ENCODE measurements around the gene ABCF2. TPM values are rescaled to one million over a fixed set of nuclear protein-coding genes. Genes with fewer than 3 reads are reported as not detected.
A peak's percentile ranks its signal among the peaks of the same experiment; 100 is the strongest.

ABCF2 gene
- polyA plus RNA-seq, 3 donors: 22.3 to 30.9 (median 30.8) TPM

GRCh38 chr7:151168003-151168786 lies 58.8 kb downstream of the ABCF2 start:
- DNase-seq (ENCODE audit: extremely low read depth in 1 of 11, low read depth in 9 of 11, low spot score in 4 of 11): peak in 1 of 11 donors; percentile 12

GRCh38 chr7:151167197-151167961 lies 59.6 kb downstream of the ABCF2 start, which contains the start of gene GBX1:
GBX1 (minus strand) TSS chr7:151167694; CDS start chr7:151167548, 146 bp downstream.
- peak in 5 of 11 donors; percentile 34 to 52 (median 48) for DNase-seq (ENCODE audit: extremely low read depth in 1 of 11, low read depth in 9 of 11, low spot score in 4 of 11)

- no peak for DNase-seq (ENCODE audit: extremely low read depth in 1 of 11, low read depth in 9 of 11, low spot score in 4 of 11)
Observed at GRCh38 chr7:151166629-151167196, 60.3 kb downstream of the ABCF2 start.

Other genes with a start within 250 kb of the ABCF2 start
- gene KCNH2, start 248.9 kb downstream of the ABCF2 start, polyA plus RNA-seq (ENCODE audit: insufficient read length in 3 of 3): 10 to 100 TPM; 13.6 to 21.8 (median 20.2) TPM
- 10 to 100 TPM in 2 of 3 donors, 1 to 10 TPM in 1; 7.7 to 14.4 (median 12.7) TPM for gene NOS3, start 236.2 kb downstream of the ABCF2 start, polyA plus RNA-seq (ENCODE audit: insufficient read length in 3 of 3)
- gene ATG9B, start 202.7 kb downstream of the ABCF2 start, polyA plus RNA-seq (ENCODE audit: insufficient read length in 3 of 3): 1 to 10 TPM; 2.3 to 4.6 (median 4.2) TPM
- gene ABCB8, start 198.8 kb downstream of the ABCF2 start, polyA plus RNA-seq (ENCODE audit: insufficient read length in 3 of 3): 10 to 100 TPM; 19.3 to 32.5 (median 26.9) TPM
- gene ASIC3, start 178.7 kb downstream of the ABCF2 start, polyA plus RNA-seq (ENCODE audit: insufficient read length in 3 of 3): 1 to 10 TPM; 1.3 to 2.5 (median 2.3) TPM
- 10 to 100 TPM; 14.7 to 18.9 (median 17.3) TPM for gene CDK5, start 169.3 kb downstream of the ABCF2 start, polyA plus RNA-seq (ENCODE audit: insufficient read length in 3 of 3)
- 100 to 1,000 TPM in 2 of 3 donors, 10 to 100 TPM in 1; 75.9 to 120 (median 110) TPM for gene SLC4A2, start 167.6 kb downstream of the ABCF2 start, polyA plus RNA-seq (ENCODE audit: insufficient read length in 3 of 3)
- 10 to 100 TPM; 50.6 to 75.0 (median 71.7) TPM for gene FASTK, start 146.4 kb downstream of the ABCF2 start, polyA plus RNA-seq (ENCODE audit: insufficient read length in 3 of 3)
- gene TMUB1, start 143.7 kb downstream of the ABCF2 start, polyA plus RNA-seq (ENCODE audit: insufficient read length in 3 of 3): 10 to 100 TPM; 21.6 to 36.0 (median 34.5) TPM
- gene AGAP3, start 140.7 kb downstream of the ABCF2 start, polyA plus RNA-seq (ENCODE audit: insufficient read length in 3 of 3): 10 to 100 TPM; 53.8 to 75.3 (median 72.3) TPM
- gene GBX1, start 59.5 kb downstream of the ABCF2 start, polyA plus RNA-seq (ENCODE audit: insufficient read length in 3 of 3): under 1 TPM in 1 of 3 donors, not detected in 2; 0.19 TPM
- gene ASB10, start 40.0 kb downstream of the ABCF2 start, polyA plus RNA-seq (ENCODE audit: insufficient read length in 3 of 3): not detected
- gene H2BK1, start 16.7 kb downstream of the ABCF2 start, polyA plus RNA-seq (ENCODE audit: insufficient read length in 3 of 3): not detected
- gene CHPF2, start 5.3 kb upstream of the ABCF2 start, polyA plus RNA-seq (ENCODE audit: insufficient read length in 3 of 3): 10 to 100 TPM; 20.3 to 28.1 (median 25.9) TPM
- gene SMARCD3, start 21.5 kb upstream of the ABCF2 start, polyA plus RNA-seq (ENCODE audit: insufficient read length in 3 of 3): 10 to 100 TPM; 64.4 to 81.5 (median 72.8) TPM
- 10 to 100 TPM; 76.5 to 94.3 (median 82.0) TPM for gene NUB1, start 114.6 kb upstream of the ABCF2 start, polyA plus RNA-seq (ENCODE audit: insufficient read length in 3 of 3)
- 10 to 100 TPM; 24.3 to 52.0 (median 39.1) TPM for gene WDR86, start 182.8 kb upstream of the ABCF2 start, polyA plus RNA-seq (ENCODE audit: insufficient read length in 3 of 3)
- gene CRYGN, start 212.9 kb upstream of the ABCF2 start, polyA plus RNA-seq (ENCODE audit: insufficient read length in 3 of 3): 1 to 10 TPM; 3.5 to 5.6 (median 3.6) TPM

Measured in renal cortex interstitium (tissue), 11 donors.